HUDEP-2 (cell line): ENCODE results near the gene HSPB9.
"Not testable (repeated sequence)": the region's sequence is repeated elsewhere in the genome, so short reads cannot be mapped to it uniquely, and the experiment has no call there.

ENCODE experiments used
- DNase-seq, 76 experiments: peaks; one replicate each; lab custom pipeline; 2025; ENCODE audit not compliant: unreplicated experiment in 76 of 76; lab: John Stamatoyannopoulos, UW

The HSPB9 gene

GRCh38 chr17:42138749-42139492 lies 16.3 kb downstream of the HSPB9 start:
- DNase-seq, result no peak

GRCh38 chr17:42140690-42141089 lies 18.1 kb downstream of the HSPB9 start:
- not testable (repeated sequence) for DNase-seq

- DNase-seq, result no peak
Observed at GRCh38 chr17:42141382-42141781, 18.8 kb downstream of the HSPB9 start.

DNA sequence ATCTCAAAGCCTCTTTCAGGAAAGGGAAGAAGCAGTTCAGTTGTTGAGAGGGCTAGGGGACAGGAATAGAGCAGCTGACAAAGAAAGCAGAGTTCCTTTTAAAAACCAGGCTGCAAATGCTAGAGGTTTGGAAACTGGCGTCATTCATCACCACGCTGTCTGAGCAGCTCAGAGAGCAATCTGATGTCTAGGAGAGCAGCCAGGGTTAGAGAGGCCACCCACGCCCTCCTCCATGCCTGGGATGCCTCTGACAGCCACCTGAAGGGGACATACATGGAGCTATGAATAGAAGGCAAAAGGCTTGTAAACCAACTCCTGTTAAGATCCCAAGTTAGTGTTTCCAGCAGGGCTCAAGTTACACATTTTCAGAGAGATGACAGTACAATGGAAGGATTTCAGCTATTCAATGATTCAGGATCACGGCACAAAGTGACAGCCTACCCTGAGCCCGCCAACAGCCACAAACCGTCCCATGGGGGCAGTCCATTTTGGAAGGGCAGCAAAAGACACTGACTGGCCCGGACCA lies 19.8 kb downstream of the HSPB9 start:
- DNase-seq, result no peak

GRCh38 chr17:42143138-42143537 lies 20.5 kb downstream of the HSPB9 start:
- DNase-seq, result not testable (repeated sequence)

GRCh38 chr17:42146911-42147607 lies 24.5 kb downstream of the HSPB9 start:
- DNase-seq, result no peak

DNA sequence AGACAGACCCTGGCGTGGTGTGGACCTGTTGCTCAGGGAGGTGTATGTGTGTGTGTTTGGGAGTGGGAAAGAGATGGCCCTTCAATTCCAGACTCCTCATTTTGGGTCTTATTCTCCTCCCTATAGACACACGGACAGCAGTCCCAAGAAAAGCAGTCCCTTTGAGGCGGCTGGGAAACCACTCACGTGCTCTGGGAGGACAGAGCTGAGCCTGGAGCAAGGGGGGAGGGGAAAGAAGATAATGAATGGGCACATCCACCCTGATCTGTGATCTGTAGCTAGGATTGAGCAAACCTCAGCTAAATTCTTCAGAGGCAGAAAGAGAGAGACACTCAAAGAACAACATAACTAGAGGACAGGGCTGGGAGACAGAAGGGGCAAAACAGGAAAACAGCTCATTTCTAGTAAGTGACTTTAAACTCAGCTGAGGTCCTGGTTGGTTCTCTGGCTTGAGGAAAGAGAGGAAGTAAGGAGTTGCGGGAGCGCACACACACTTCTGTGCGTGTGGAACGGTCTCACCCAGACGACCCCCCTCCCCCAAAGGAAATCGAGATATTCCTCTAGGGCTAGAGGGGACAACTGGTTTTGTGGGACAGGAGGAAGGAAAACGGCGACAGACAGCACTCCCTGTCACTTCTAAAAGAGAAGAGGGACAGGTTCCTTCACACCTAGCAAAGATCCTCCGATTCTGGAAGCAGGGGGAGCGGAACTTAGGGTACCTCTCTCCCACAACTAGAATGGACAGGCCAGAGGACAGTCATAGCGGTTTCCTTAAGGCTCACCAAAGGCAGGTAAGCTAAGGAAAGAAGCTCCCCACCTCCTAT lies 31.5 kb downstream of the HSPB9 start:
- peak in 7 of 76 experiments; percentile 9 to 33 (median 16) for DNase-seq

DNA sequence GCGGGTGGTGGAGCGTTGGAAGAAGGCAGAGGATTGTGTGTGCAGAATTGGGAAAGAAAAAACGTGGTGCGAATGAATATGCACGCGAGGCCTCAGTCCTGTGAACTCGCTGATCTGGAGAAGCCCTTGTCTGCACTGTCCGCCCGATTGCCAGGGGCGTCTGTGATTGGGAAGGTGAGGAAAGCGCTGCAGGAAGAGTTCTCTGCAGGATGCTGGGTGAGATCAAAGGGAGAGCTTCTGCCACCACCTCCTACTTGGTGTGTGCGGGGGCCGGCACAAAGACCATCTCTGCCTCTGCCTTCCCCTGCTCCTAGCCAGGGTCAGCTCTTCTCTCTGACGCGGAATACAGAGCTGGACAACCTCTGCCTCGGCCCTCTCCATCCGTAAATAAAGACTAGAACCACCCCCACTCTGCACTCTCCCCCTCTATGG lies 33.0 kb downstream of the HSPB9 start:
- no peak for DNase-seq

GRCh38 chr17:42159796-42160530 lies 37.4 kb downstream of the HSPB9 start:
- no peak for DNase-seq

- no peak for DNase-seq
Observed at GRCh38 chr17:42160531-42160910, 37.9 kb downstream of the HSPB9 start.

DNA sequence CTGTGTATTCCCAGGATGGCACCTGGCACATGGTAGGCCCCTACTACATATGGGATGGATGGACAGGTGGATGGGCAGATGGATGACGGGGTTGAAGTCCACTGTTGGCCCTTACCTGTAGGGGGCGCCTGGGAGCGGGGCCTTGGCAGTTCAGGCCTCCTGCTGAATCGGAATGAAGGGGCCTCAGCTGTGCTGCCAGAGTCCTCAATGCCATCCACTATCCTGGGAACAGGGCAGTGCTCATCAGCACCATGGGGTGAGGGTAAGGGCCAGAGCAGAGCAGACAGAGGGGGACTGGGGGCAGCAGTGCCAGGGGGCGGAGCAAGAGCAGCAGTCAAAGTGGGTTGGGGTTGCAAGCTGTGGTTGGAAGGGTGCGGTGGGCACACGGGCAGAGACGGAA lies 40.5 kb downstream of the HSPB9 start:
- DNase-seq, result peak in 41 of 76 experiments; percentile 4 to 60 (median 34)

DNA sequence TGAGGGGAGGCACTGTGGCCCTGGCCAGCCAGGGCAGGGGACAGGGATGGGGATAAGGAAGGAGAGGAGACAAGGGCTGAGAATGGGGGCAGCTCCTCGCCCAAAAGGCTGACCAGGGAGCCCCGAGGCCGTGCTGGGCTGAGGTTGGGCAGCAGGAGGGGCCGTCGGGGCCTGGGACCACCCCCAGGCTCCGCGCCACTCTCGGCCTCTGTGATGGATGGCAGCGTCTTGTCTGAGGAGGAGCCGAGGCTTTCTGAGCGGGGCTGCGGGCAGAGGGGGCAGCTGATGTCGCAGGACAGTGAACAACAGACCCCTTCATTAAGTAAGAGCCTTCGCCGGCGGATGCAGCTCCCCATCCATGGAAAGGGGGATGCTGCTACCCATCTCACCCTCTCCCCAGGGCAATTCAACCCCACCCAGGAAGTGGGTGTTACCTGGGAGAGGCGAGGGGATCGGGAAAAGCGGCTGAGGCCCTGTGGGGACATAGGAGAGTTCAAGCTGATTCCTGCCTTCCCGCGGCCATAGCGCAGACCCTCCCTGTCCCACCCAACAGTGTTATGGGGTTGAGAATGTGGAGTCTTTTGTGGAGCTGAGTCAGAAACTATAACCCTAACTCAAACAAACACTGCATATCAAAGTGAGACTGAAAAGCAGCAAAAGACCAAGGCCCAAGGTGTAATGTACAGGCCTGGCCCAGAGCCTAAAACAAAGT lies 41.2 kb downstream of the HSPB9 start:
- DNase-seq, result no peak

DNA sequence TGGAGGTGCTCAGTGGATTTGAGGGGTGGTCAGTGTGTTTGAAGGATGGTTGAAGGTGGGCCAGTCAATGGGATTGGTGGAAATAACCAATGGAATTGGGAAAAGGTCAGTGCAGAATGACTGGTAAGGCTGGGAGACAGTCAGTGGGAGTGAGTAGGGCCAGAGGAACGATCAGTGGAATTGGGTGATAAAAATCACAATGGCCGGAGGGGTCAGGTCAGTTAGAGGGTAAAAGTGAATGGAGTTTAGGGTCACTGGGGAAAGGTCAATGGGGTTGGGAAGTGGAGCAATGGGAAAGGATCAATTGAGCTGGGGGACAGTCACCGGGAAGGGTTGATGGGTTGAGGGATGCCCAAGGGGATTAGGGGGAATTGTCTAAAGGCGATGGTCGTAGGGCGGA lies 43.1 kb downstream of the HSPB9 start:
- DNase-seq, result no peak

DNA sequence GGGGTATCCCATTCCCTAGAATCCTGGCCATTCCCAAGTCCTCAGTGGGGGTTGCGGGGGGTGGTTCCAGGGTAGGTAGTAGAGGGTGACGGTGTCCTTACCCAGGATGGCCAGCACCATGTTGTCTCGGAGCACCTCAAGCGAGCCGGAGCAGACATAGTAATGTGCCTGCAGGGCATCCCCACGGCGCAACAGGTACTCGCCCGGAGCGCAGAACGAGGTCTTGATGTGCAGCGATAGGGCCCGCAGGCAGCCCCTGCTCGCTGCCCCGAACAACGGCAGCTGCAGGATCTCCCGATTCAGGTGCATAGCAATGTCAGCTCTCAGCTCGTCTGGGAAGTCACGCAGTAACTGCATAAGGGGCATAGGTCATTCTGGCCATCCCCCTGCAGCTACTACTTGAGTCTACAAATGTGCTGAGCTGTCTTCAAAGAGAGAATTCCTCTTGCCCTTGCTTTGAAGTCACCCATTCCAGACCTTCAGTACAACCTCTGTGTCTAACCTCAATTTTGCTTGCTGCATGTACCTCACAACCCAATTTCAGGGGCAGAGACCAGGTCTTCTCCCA lies 43.7 kb downstream of the HSPB9 start:
- DNase-seq, result no peak

DNA sequence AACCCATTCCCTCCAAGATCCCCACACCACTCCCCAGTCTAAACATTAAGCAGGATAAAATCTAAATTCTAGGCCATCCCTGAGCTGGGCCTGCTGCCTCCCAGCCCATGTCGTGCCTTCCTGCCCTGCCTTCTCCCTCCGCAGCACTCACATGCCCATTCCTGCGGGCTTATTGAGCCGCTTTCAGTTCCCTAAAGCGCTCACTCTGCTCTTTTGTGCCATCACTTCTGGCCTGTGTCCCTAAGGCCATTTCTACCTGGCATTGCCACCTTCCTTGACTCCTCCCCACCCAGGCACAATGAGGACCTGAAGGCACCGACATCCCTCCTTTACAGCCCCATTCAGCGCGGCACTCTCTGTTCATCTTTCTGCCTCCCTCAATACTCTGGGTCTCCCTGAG lies 45.2 kb downstream of the HSPB9 start:
- no peak for DNase-seq

- DNase-seq, result no peak
Observed at GRCh38 chr17:42169351-42169750, 46.7 kb downstream of the HSPB9 start.

- DNase-seq, result no peak
Observed at GRCh38 chr17:42171831-42172230, 49.2 kb downstream of the HSPB9 start.
